Measurements from ENCODE around the gene PLP2.
A peak's percentile ranks its signal among the peaks of the same experiment; 100 is the strongest.

DNA sequence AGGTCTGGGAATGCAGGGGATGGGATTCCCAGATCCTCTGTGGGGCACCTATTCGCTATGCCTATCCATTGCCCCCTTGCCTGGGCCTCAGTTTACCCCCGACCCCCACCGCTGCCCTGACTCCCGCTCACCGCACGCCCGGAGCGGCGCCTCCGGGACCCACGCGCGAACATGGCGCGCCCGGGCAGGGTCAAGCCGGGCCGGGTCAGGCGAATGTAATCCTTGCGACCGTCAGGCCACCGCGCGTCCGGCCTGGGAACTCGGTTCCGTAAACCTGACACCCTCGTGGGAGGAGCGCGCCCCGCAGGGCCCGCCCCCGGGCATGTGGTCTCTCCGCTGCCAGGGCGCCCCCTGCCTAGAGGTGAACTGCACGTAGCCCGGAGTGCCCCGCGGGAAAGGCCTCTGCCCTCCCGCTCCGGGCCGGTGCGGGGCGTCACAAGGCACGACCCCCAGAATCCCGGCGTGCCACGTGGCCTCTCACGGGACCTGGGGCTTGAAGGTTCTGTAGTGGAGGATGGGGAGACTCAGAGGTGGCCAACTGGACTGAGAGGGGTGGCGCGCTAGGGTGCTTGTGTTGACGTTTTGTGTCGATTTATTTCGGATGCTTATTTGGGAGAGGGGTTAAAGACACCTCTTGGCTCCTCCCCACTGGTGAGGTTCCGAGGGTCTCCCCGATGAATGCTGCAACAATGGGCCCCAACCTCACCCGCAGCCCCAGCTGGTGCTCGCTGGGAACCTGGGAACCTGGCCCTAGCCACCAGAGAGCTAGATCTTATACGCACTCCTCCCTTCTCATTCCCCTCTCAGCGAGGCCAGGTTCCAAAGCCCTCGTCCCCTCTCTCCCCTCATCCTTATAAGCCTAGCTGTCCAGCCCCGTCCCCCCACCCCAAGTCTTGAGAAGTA, 14.7 kb downstream of the PLP2 start, which contains the start of gene PRICKLE3:
- TF ChIP-seq, protein P1, sequence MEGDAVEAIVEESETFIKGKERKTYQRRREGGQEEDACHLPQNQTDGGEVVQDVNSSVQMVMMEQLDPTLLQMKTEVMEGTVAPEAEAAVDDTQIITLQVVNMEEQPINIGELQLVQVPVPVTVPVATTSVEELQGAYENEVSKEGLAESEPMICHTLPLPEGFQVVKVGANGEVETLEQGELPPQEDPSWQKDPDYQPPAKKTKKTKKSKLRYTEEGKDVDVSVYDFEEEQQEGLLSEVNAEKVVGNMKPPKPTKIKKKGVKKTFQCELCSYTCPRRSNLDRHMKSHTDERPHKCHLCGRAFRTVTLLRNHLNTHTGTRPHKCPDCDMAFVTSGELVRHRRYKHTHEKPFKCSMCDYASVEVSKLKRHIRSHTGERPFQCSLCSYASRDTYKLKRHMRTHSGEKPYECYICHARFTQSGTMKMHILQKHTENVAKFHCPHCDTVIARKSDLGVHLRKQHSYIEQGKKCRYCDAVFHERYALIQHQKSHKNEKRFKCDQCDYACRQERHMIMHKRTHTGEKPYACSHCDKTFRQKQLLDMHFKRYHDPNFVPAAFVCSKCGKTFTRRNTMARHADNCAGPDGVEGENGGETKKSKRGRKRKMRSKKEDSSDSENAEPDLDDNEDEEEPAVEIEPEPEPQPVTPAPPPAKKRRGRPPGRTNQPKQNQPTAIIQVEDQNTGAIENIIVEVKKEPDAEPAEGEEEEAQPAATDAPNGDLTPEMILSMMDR (conservative IDR thresholded peaks at IDR 0.05; ENCODE audit: low read depth, low read length), result peak; percentile 62
- TF ChIP-seq EZH2 (IDR thresholded peaks at IDR 0.05; ENCODE audit: low read length, unreplicated experiment) (no peak), EZH2phosphoT487 (IDR thresholded peaks at IDR 0.05; ENCODE audit: borderline replicate concordance, low read length) (no peak)
